Adipocyte (in vitro differentiated cells): ENCODE measurements around the gene NR1I3.

Experiments
- DNase-seq: peaks from one replicate; pipeline ENCODE4 v3.0.0-alpha.2; 2015; ENCODE audit warnings: low read depth
- H3K27me3 ChIP-seq: replicated peaks from 2 replicates; pipeline ENCODE4 v1.7.0; 2013; ENCODE audit warnings: mild to moderate bottlenecking, low read length, moderate library complexity; ENCODE audit not compliant: control insufficient read depth, insufficient read depth
- H3K36me3 ChIP-seq: 2 replicates; pipeline ENCODE4 v1.7.0; 2013; ENCODE audit warnings: low read length, mild to moderate bottlenecking, moderate library complexity; ENCODE audit not compliant: control insufficient read depth, insufficient read depth, severe bottlenecking
- H3K4me1 ChIP-seq: 2 replicates; pipeline ENCODE4 v1.7.0; 2013; ENCODE audit warnings: mild to moderate bottlenecking, low read length, moderate library complexity; ENCODE audit not compliant: control insufficient read depth, insufficient read depth
- H3K4me3 ChIP-seq: 2 replicates; pipeline ENCODE4 v1.7.0; 2013; ENCODE audit warnings: mild to moderate bottlenecking, low read length, moderate library complexity
- H3K9ac ChIP-seq: 2 replicates; pipeline ENCODE4 v1.7.0; 2013; ENCODE audit warnings: mild to moderate bottlenecking, low read length, moderate library complexity
- H3K9me3 ChIP-seq: 2 replicates; pipeline ENCODE4 v1.7.0; 2013; ENCODE audit warnings: mild to moderate bottlenecking, low read length, moderate library complexity; ENCODE audit not compliant: control insufficient read depth

NR1I3 gene

GRCh38 chr1:161199506-161200139 lies 38.4 kb downstream of the NR1I3 start:
- Histone ChIP-seq H3K36me3 (peaks cover 23% of the 10 kb centered on the region), H3K4me1 (peaks cover 89% of the 10 kb centered on the region), H3K27me3 (no peaks in the 10 kb centered on the region), H3K9me3 (no peaks in the 10 kb centered on the region), H3K4me3 (peak overlapping the region; percentile 87), H3K9ac (peak overlapping the region; percentile 88)
- no peak for DNase-seq

GRCh38 chr1:161198897-161199431 lies 39.0 kb downstream of the NR1I3 start, which contains the start of gene ADAMTS4:
TSS of gene ADAMTS4 (minus strand) at chr1:161199054. CDS start at chr1:161198627, 427 bp downstream.
- DNase-seq: peak; percentile 83
- Histone ChIP-seq H3K4me1 (peaks cover 89% of the 10 kb centered on the region), H3K9me3 (no peaks in the 10 kb centered on the region), H3K27me3 (no peaks in the 10 kb centered on the region), H3K9ac (peak within 1 kb of the TSS; percentile 88), H3K36me3 (peaks cover 20% of the 10 kb centered on the region), H3K4me3 (peak within 1 kb of the TSS; percentile 87)

GRCh38 chr1:161198194-161198896 lies 39.7 kb downstream of the NR1I3 start:
- H3K4me1 ChIP-seq: peaks cover 89% of the 10 kb centered on the region
- DNase-seq: peak; percentile 79

GRCh38 chr1:161197560-161198193 lies 40.3 kb downstream of the NR1I3 start:
- peak overlapping the region; percentile 87 for H3K4me3 ChIP-seq
- peaks cover 90% of the 10 kb centered on the region for H3K4me1 ChIP-seq
- peak overlapping the region; percentile 88 for H3K9ac ChIP-seq
- H3K9me3 ChIP-seq: no peaks in the 10 kb centered on the region
- no peak for DNase-seq
- no peaks in the 10 kb centered on the region for H3K27me3 ChIP-seq
- peaks cover 21% of the 10 kb centered on the region for H3K36me3 ChIP-seq

More at GRCh38 chr1:161198194-161198896, 39.7 kb downstream of the NR1I3 start:
- Histone ChIP-seq H3K27me3 (no peaks in the 10 kb centered on the region), H3K4me3 (peak overlapping the region; percentile 87), H3K9ac (peak overlapping the region; percentile 88), H3K9me3 (no peaks in the 10 kb centered on the region), H3K36me3 (peaks cover 15% of the 10 kb centered on the region)

- H3K4me1 ChIP-seq: peaks cover 94% of the 10 kb centered on the region
- H3K36me3 ChIP-seq: peaks cover 28% of the 10 kb centered on the region
- no peaks in the 10 kb centered on the region for H3K9me3 ChIP-seq
- H3K27me3 ChIP-seq: no peaks in the 10 kb centered on the region
- H3K4me3 ChIP-seq: peak overlapping the region; percentile 87
- peak; percentile 94 for DNase-seq
- H3K9ac ChIP-seq: peak overlapping the region; percentile 88
Measured at GRCh38 chr1:161196521-161197451, 41.2 kb downstream of the NR1I3 start.

GRCh38 chr1:161196111-161196510 lies 41.9 kb downstream of the NR1I3 start:
- Histone ChIP-seq H3K36me3 (peaks cover 35% of the 10 kb centered on the region), H3K9ac (peak overlapping the region; percentile 88), H3K4me1 (peaks cover 93% of the 10 kb centered on the region), H3K9me3 (no peaks in the 10 kb centered on the region), H3K27me3 (no peaks in the 10 kb centered on the region), H3K4me3 (peak overlapping the region; percentile 87)
- no peak for DNase-seq

- H3K27me3 ChIP-seq: no peaks in the 10 kb centered on the region
- H3K9ac ChIP-seq: peak overlapping the region; percentile 88
- peak overlapping the region; percentile 87 for H3K4me3 ChIP-seq
- DNase-seq: no peak
- peaks cover 88% of the 10 kb centered on the region for H3K4me1 ChIP-seq
- H3K36me3 ChIP-seq: peaks cover 36% of the 10 kb centered on the region
- no peaks in the 10 kb centered on the region for H3K9me3 ChIP-seq
Measured at GRCh38 chr1:161195171-161195570, 42.8 kb downstream of the NR1I3 start.

- H3K9ac ChIP-seq: peak overlapping the region; percentile 88
- peaks cover 36% of the 10 kb centered on the region for H3K36me3 ChIP-seq
- H3K4me1 ChIP-seq: peaks cover 84% of the 10 kb centered on the region
- no peak overlapping the region for H3K4me3 ChIP-seq
- no peak for DNase-seq
- H3K27me3 ChIP-seq: no peaks in the 10 kb centered on the region
- H3K9me3 ChIP-seq: no peaks in the 10 kb centered on the region
Measured at GRCh38 chr1:161193561-161194235, 44.3 kb downstream of the NR1I3 start.

GRCh38 chr1:161192476-161193465 lies 45.2 kb downstream of the NR1I3 start:
- H3K9ac ChIP-seq: peak overlapping the region; percentile 88
- no peaks in the 10 kb centered on the region for H3K27me3 ChIP-seq
- peaks cover 36% of the 10 kb centered on the region for H3K36me3 ChIP-seq
- H3K9me3 ChIP-seq: no peaks in the 10 kb centered on the region
- DNase-seq: peak; percentile 90
- peaks cover 80% of the 10 kb centered on the region for H3K4me1 ChIP-seq
- no peak overlapping the region for H3K4me3 ChIP-seq
